ENCODE results near the gene PLEKHG1. TPM values are rescaled to one million over a fixed set of nuclear protein-coding genes. Genes with fewer than 3 reads are reported as not detected.

Gene PLEKHG1
- total and polyA plus RNA-seq, 2 of the 13 experiments (the other 11 are each of a cell fraction or from before 2014, with no cell fraction given) = 0.03 to 0.04 TPM

GRCh38 chr6:150632785-150633485, 33.2 kb downstream of the PLEKHG1 start:
- FAIRE-seq = no peak
- Histone ChIP-seq H3K9ac (ENCODE audit: insufficient read depth, low read depth, low read length) (no peak overlapping the region), H3K79me2 (ENCODE audit: insufficient read depth, low read length) (no peaks in the 10 kb centered on the region), H2AFZ (ENCODE audit: low read length) (no peak overlapping the region), H3K4me2 (ENCODE audit: low read depth, low read length) (no peak overlapping the region), H3K27ac (ENCODE audit: extremely low read length, insufficient read depth, low read length) (no peak overlapping the region), H3K27me3 (ENCODE audit: control insufficient read depth in 1 of 2, insufficient read depth in 2 of 2, low read length in 2 of 2) (peaks cover 0 to 5% of the 10 kb centered on the region in 2 experiments; a peak in 1 of 5 replicates), H3K9me3 (ENCODE audit: low read length) (no peaks in the 10 kb centered on the region), H3K4me3 (replicated peaks in 1 of 3; ENCODE audit: insufficient read depth in 1 of 3, low read depth in 2 of 3, low read length in 3 of 3) (no peak overlapping the region), H4K20me1 (ENCODE audit: insufficient read depth, low read length) (no peaks in the 10 kb centered on the region), H3K4me1 (ENCODE audit: insufficient read depth, low read length) (peaks cover 40% of the 10 kb centered on the region), H3K36me3 (replicated peaks in 1 of 2; ENCODE audit: control insufficient read depth in 1 of 2, insufficient read depth in 2 of 2, low read length in 2 of 2) (no peaks in the 10 kb centered on the region)
- no peak for ATAC-seq
- no TSS peak for BruUV-seq (replicated peaks)
- in situ Hi-C loops (cut with HindIII; ENCODE audit: extremely low pct_ligation_motif_present, low pct_unique_long_range_greater_than_20kb) = no loop called here
- TF ChIP-seq DNMT1 (CRISPR knock-in tag; IDR thresholded peaks at IDR 0.05) (no peak), ZNF569 (CRISPR knock-in tag; IDR thresholded peaks at IDR 0.05; ENCODE audit: borderline replicate concordance) (no peak), TEAD3 (CRISPR knock-in tag; optimal IDR thresholded peaks at IDR 0.05; ENCODE audit: borderline replicate concordance) (no peak), ZNF83 (CRISPR knock-in tag; IDR thresholded peaks at IDR 0.05; ENCODE audit: borderline replicate concordance) (no peak), ZNF354B (CRISPR knock-in tag; IDR thresholded peaks at IDR 0.05) (no peak), SMAD9 (CRISPR knock-in tag; IDR thresholded peaks at IDR 0.05) (no peak), JUND (CRISPR knock-in tag; IDR thresholded peaks at IDR 0.05) (no peak), FOXA1 (IDR thresholded peaks at IDR 0.05) (no peak), FOXA1 (CRISPR knock-in tag; IDR thresholded peaks at IDR 0.05) (no peak), RBFOX2 (IDR thresholded peaks at IDR 0.05; ENCODE audit: low read depth, low read length) (no peak), ZNF616 (CRISPR knock-in tag; IDR thresholded peaks at IDR 0.05; ENCODE audit: low read depth) (no peak), ZNF331 (CRISPR knock-in tag; IDR thresholded peaks at IDR 0.05) (no peak), TFDP2 (CRISPR knock-in tag; IDR thresholded peaks at IDR 0.05) (no peak), PHB2 (IDR thresholded peaks at IDR 0.05; ENCODE audit: partially characterized antibody) (no peak), MTA1 (CRISPR knock-in tag; IDR thresholded peaks at IDR 0.05; ENCODE audit: borderline replicate concordance) (no peak)
- no peak for DNase-seq (ENCODE audit: low spot score)
- POLR2A ChIA-PET = no interaction called here
- intact Hi-C loops (cut with micrococcal nuclease; ENCODE audit: unreplicated experiment) = no loop called here
- CTCF ChIA-PET (ENCODE audit: low intra/inter-chr PET ratio, low total read pairs) = no interaction called here
- 67% methylated on average over 13 of the region's 13 CpGs for WGBS (ENCODE audit: low lambda C conversion rate)

All from HepG2 (cell line).